ENCODE data around the gene GYG2.

DNA sequence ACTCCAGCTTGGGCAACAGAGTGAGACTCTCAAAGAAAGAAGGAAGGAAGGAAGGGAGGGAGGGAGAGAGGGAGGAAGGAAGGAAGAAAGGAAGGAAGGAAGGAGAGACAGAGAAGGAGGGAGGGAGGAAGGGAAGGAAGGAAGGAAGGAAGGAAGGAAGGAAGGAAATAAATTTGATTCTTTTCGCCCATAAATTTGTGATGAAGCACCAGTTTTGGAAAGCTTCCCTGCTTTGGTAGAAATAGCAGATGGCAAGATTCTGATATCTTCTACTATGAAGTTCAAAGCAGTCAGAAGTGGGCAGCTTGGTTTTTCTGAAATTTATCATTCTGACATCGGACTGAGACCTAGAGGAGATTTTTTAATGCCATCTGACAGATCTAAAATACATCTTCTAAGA is 11.7 kb upstream of the GYG2 start:
- TF ChIP-seq, protein P1, sequence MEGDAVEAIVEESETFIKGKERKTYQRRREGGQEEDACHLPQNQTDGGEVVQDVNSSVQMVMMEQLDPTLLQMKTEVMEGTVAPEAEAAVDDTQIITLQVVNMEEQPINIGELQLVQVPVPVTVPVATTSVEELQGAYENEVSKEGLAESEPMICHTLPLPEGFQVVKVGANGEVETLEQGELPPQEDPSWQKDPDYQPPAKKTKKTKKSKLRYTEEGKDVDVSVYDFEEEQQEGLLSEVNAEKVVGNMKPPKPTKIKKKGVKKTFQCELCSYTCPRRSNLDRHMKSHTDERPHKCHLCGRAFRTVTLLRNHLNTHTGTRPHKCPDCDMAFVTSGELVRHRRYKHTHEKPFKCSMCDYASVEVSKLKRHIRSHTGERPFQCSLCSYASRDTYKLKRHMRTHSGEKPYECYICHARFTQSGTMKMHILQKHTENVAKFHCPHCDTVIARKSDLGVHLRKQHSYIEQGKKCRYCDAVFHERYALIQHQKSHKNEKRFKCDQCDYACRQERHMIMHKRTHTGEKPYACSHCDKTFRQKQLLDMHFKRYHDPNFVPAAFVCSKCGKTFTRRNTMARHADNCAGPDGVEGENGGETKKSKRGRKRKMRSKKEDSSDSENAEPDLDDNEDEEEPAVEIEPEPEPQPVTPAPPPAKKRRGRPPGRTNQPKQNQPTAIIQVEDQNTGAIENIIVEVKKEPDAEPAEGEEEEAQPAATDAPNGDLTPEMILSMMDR (IDR thresholded peaks at IDR 0.05): no peak
- no peak for TF ChIP-seq POLR2AphosphoS5 (IDR thresholded peaks at IDR 0.05; ENCODE audit: low read depth, low read length)
- TF ChIP-seq, protein P2, sequence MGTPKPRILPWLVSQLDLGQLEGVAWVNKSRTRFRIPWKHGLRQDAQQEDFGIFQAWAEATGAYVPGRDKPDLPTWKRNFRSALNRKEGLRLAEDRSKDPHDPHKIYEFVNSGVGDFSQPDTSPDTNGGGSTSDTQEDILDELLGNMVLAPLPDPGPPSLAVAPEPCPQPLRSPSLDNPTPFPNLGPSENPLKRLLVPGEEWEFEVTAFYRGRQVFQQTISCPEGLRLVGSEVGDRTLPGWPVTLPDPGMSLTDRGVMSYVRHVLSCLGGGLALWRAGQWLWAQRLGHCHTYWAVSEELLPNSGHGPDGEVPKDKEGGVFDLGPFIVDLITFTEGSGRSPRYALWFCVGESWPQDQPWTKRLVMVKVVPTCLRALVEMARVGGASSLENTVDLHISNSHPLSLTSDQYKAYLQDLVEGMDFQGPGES (IDR thresholded peaks at IDR 0.05; ENCODE audit: low read depth, low read length): no peak
- no peak for TF ChIP-seq SMC3 (IDR thresholded peaks at IDR 0.05; ENCODE audit: low read depth, low read length)
- TF ChIP-seq FOXJ3 (CRISPR knock-in tag; IDR thresholded peaks at IDR 0.05): no peak

Data from SK-N-SH (cell line).